HEK293 (cell line): Measurements from ENCODE around the gene HERPUD2.

Experiments
- CTCF ChIA-PET: fragments of 350-600 bp; formaldehyde crosslinking; extraction: SDS; loops from one replicate; lab custom pipeline; 2021; ENCODE audit warnings: antibody characterized with exemption; lab: Yijun Ruan, JAX
- POLR2A ChIA-PET: fragments of 300-600 bp; formaldehyde crosslinking; extraction: SDS; loops from one replicate; lab custom pipeline; 2020; ENCODE audit warnings: antibody characterized with exemption, inconsistent platforms; lab: Yijun Ruan, JAX
- H3K27ac ChIP-seq: fragments of 200-500 bp; sonication (Bioruptor generic); 2 replicates; pipeline ENCODE4 v1.5.1; 2014; ENCODE audit warnings: low read depth, low read length, control low read depth, inconsistent platforms; ENCODE audit errors: extremely low read depth
- H3K36me3 ChIP-seq, 2 experiments: fragments of 200-500 bp in 1 of 2; sonication (Bioruptor generic) in 1 of 2; 1 replicate in 1 of 2; 2 replicates in 1 of 2; pipeline ENCODE4 v1.5.1; 2014 to 2017; ENCODE audit warnings: inconsistent platforms in 2 of 2, low read length in 2 of 2; ENCODE audit not compliant: control insufficient read depth in 2 of 2, insufficient read depth in 1 of 2
- H3K4me1 ChIP-seq: fragments of 200-500 bp; sonication (Bioruptor generic); 2 replicates; pipeline ENCODE4 v1.5.1; 2014; ENCODE audit warnings: mild to moderate bottlenecking, low read length, inconsistent platforms; ENCODE audit not compliant: control insufficient read depth, insufficient read depth
- H3K4me3 ChIP-seq: 2 replicates; pipeline ENCODE4 v1.5.1; 2011; ENCODE audit warnings: low read depth, mild to moderate bottlenecking, control low read depth, low read length, moderate library complexity
- H3K9me3 ChIP-seq: fragments of 200-500 bp; sonication (Bioruptor generic); 2 replicates; pipeline ENCODE4 v1.5.1; 2014; ENCODE audit warnings: low read depth, low read length, inconsistent platforms; ENCODE audit not compliant: control insufficient read depth, insufficient read depth
- CTCF ChIP-seq: fragments of 450-650 bp; formaldehyde crosslinking; IDR thresholded peaks from 2 replicates; pipeline ENCODE4 v1.5.1; 2016; ENCODE audit warnings: missing biosample characterization, missing genetic modification characterization
- KLF8 ChIP-seq: fragments of 450-650 bp; formaldehyde crosslinking; IDR thresholded peaks from 2 replicates; pipeline ENCODE4 v1.5.1; 2016; ENCODE audit warnings: missing biosample characterization, missing genetic modification characterization
- OVOL3 ChIP-seq: fragments of 450-650 bp; formaldehyde crosslinking; IDR thresholded peaks from 2 replicates; pipeline ENCODE4 v1.5.1; 2016; ENCODE audit warnings: missing biosample characterization, missing genetic modification characterization
- PRDM4 ChIP-seq: fragments of 450-650 bp; formaldehyde crosslinking; IDR thresholded peaks from 2 replicates; pipeline ENCODE4 v1.5.1; 2017; ENCODE audit warnings: missing biosample characterization, missing genetic modification characterization
- SCRT1 ChIP-seq: fragments of 450-650 bp; formaldehyde crosslinking; IDR thresholded peaks from 2 replicates; pipeline ENCODE4 v1.5.1; 2016; ENCODE audit warnings: missing biosample characterization, missing genetic modification characterization, borderline replicate concordance
- TCF7L2 ChIP-seq: IDR thresholded peaks from 2 replicates; pipeline ENCODE4 v1.6.1; 2011; ENCODE audit warnings: low read depth, mild to moderate bottlenecking, inconsistent platforms, low read length, moderate library complexity, borderline replicate concordance
- YY1 ChIP-seq: fragments of 450-650 bp; formaldehyde crosslinking; IDR thresholded peaks from 2 replicates; pipeline ENCODE4 v1.5.1; 2018; ENCODE audit warnings: missing biosample characterization, missing genetic modification characterization
- ZNF324 ChIP-seq: fragments of 450-650 bp; formaldehyde crosslinking; IDR thresholded peaks from 2 replicates; pipeline ENCODE4 v1.5.1; 2016; ENCODE audit warnings: missing biosample characterization, missing genetic modification characterization
- ZNF341 ChIP-seq: fragments of 450-650 bp; formaldehyde crosslinking; IDR thresholded peaks from 2 replicates; pipeline ENCODE4; 2016; ENCODE audit warnings: low read depth, missing biosample characterization, missing genetic modification characterization
- ZNF560 ChIP-seq: fragments of 450-650 bp; formaldehyde crosslinking; IDR thresholded peaks from 2 replicates; pipeline ENCODE4 v1.5.1; 2017; ENCODE audit warnings: missing biosample characterization, missing genetic modification characterization, borderline replicate concordance
- ZNF677 ChIP-seq: fragments of 450-650 bp; IDR thresholded peaks from 2 replicates; pipeline ENCODE4 v1.5.0; 2018; ENCODE audit warnings: missing biosample characterization, mild to moderate bottlenecking, missing genetic modification characterization, moderate library complexity
- ZNF707 ChIP-seq: fragments of 450-650 bp; formaldehyde crosslinking; IDR thresholded peaks from 2 replicates; pipeline ENCODE4 v1.5.1; 2016; ENCODE audit warnings: missing biosample characterization, missing genetic modification characterization
- ZNF830 ChIP-seq: fragments of 450-650 bp; IDR thresholded peaks from 2 replicates; pipeline ENCODE4 v1.5.0; 2018; ENCODE audit warnings: missing biosample characterization, missing genetic modification characterization, low read depth, mild to moderate bottlenecking, moderate library complexity
- TF ChIP-seq, protein P1 (sequence below): fragments of 450-650 bp; formaldehyde crosslinking; IDR thresholded peaks from 2 replicates; pipeline ENCODE4 v1.5.1; 2017; ENCODE audit warnings: missing biosample characterization, missing genetic modification characterization
- TF ChIP-seq, protein P2 (sequence below): fragments of 450-650 bp; formaldehyde crosslinking; IDR thresholded peaks from 2 replicates; pipeline ENCODE4 v1.5.1; 2016; ENCODE audit warnings: missing biosample characterization, missing genetic modification characterization, low read depth
- TF ChIP-seq, protein P3 (sequence below): fragments of 450-650 bp; formaldehyde crosslinking; IDR thresholded peaks from 2 replicates; pipeline ENCODE4 v1.5.1; 2016; ENCODE audit warnings: missing biosample characterization, missing genetic modification characterization

HERPUD2 gene

GRCh38 chr7:35588647-35589046 is 106.3 kb downstream of the HERPUD2 start:
- H3K4me1 ChIP-seq = no peaks in the 10 kb centered on the region
- no peak overlapping the region for H3K4me3 ChIP-seq
- no peak for TF ChIP-seq OVOL3
- no peak for TF ChIP-seq CTCF (tag by site-specific recombination)
- TF ChIP-seq KLF8 (tag by site-specific recombination) = no peak
- TF ChIP-seq PRDM4 = no peak
- no peak for TF ChIP-seq ZNF830
- no peak for TF ChIP-seq ZNF707 (tag by site-specific recombination)
- CTCF ChIA-PET = interaction anchor here (0.6 kb wide), 1 partner anchor 144 kb away, joined by 3 read pairs; no protein-coding TSS in a partner anchor
- H3K9me3 ChIP-seq = no peaks in the 10 kb centered on the region
- H3K27ac ChIP-seq = no peak overlapping the region
- H3K36me3 ChIP-seq = no peaks in the 10 kb centered on the region
- POLR2A ChIA-PET = no interaction called here

- Histone ChIP-seq H3K4me1 (no peaks in the 10 kb centered on the region), H3K36me3 (no peaks in the 10 kb centered on the region), H3K4me3 (no peak overlapping the region), H3K9me3 (no peaks in the 10 kb centered on the region), H3K27ac (no peak overlapping the region)
- POLR2A ChIA-PET = no interaction called here
- TF ChIP-seq SCRT1 = no peak
- no peak for TF ChIP-seq ZNF341 (tag by site-specific recombination)
- TF ChIP-seq ZNF560 = no peak
- no peak for TF ChIP-seq ZNF677
- TF ChIP-seq TCF7L2 = no peak
- TF ChIP-seq YY1 (tag by site-specific recombination) = no peak
- TF ChIP-seq, protein P1, sequence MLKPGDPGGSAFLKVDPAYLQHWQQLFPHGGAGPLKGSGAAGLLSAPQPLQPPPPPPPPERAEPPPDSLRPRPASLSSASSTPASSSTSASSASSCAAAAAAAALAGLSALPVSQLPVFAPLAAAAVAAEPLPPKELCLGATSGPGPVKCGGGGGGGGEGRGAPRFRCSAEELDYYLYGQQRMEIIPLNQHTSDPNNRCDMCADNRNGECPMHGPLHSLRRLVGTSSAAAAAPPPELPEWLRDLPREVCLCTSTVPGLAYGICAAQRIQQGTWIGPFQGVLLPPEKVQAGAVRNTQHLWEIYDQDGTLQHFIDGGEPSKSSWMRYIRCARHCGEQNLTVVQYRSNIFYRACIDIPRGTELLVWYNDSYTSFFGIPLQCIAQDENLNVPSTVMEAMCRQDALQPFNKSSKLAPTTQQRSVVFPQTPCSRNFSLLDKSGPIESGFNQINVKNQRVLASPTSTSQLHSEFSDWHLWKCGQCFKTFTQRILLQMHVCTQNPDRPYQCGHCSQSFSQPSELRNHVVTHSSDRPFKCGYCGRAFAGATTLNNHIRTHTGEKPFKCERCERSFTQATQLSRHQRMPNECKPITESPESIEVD = no peak
- TF ChIP-seq, protein P2, sequence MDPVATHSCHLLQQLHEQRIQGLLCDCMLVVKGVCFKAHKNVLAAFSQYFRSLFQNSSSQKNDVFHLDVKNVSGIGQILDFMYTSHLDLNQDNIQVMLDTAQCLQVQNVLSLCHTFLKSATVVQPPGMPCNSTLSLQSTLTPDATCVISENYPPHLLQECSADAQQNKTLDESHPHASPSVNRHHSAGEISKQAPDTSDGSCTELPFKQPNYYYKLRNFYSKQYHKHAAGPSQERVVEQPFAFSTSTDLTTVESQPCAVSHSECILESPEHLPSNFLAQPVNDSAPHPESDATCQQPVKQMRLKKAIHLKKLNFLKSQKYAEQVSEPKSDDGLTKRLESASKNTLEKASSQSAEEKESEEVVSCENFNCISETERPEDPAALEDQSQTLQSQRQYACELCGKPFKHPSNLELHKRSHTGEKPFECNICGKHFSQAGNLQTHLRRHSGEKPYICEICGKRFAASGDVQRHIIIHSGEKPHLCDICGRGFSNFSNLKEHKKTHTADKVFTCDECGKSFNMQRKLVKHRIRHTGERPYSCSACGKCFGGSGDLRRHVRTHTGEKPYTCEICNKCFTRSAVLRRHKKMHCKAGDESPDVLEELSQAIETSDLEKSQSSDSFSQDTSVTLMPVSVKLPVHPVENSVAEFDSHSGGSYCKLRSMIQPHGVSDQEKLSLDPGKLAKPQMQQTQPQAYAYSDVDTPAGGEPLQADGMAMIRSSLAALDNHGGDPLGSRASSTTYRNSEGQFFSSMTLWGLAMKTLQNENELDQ (tag by site-specific recombination) = no peak
- no peak for TF ChIP-seq ZNF324 (tag by site-specific recombination)
- TF ChIP-seq, protein P3, sequence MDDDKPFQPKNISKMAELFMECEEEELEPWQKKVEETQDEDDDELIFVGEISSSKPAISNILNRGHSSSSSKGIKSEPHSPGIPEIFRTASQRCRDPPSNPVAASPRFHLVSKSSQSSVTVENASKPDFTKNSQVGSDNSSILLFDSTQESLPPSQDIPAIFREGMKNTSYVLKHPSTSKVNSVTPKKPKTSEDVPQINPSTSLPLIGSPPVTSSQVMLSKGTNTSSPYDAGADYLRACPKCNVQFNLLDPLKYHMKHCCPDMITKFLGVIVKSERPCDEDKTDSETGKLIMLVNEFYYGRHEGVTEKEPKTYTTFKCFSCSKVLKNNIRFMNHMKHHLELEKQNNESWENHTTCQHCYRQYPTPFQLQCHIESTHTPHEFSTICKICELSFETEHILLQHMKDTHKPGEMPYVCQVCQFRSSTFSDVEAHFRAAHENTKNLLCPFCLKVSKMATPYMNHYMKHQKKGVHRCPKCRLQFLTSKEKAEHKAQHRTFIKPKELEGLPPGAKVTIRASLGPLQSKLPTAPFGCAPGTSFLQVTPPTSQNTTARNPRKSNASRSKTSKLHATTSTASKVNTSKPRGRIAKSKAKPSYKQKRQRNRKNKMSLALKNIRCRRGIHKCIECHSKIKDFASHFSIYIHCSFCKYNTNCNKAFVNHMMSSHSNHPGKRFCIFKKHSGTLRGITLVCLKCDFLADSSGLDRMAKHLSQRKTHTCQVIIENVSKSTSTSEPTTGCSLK (tag by site-specific recombination) = no peak
- CTCF ChIA-PET = interaction anchor here (0.6 to 1.7 kb wide), 2 partner anchors 39 to 794 kb away, joined by 3 to 4 read pairs; no protein-coding TSS in a partner anchor
These were observed 109.9 kb downstream of the HERPUD2 start for GRCh38 chr7:35584990-35585389.
